Skin of body (tissue), 2 donors: ENCODE data around the gene GTPBP2. TPM values are rescaled to one million over a fixed set of nuclear protein-coding genes. Genes with fewer than 3 reads are reported as not detected.
"Not testable (repeated sequence)": the region's sequence is repeated elsewhere in the genome, so short reads cannot be mapped to it uniquely, and the experiment has no call there.

Experiments
- DNase-seq: peaks from one replicate; lab custom pipeline; 2025; lab: John Stamatoyannopoulos, UW
- total RNA-seq: library from RNA; depleted of rRNA; stranded (reverse); fragments of >200 nt; gene quantifications from one replicate; pipeline ENCODE4 v1.2.3, GENCODE V29; 2014

Gene GTPBP2
- total RNA-seq, result 34.8 TPM

DNA sequence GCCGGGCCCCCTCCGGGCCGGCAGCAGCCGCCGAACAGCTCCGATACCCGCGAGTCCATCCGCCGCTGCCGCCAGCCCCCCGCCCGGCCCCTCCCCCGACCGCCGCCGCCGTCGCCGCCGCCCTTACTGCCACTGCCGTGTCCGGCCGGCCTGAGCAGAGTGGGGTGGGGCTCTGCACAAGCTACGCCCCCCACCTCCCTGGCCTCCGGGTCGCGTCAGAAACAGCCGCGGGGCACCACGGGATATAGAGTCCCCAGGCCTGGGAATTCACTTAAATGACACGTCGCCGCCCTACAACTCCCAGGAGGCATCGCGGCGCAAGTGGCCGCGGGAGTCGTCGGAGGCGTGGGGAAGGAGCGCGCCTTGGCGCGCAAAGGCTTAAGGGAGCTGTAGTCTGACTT lies at the start of gene GTPBP2:
GTPBP2 (minus strand) TSS at position 161 of the 401 bp plus-strand sequence; CDS start at position 59, 102 bp downstream.
- peak; percentile 99 for DNase-seq

- DNase-seq, result no peak
Observed at GRCh38 chr6:43678341-43678740, 49.3 kb upstream of the GTPBP2 start.

DNA sequence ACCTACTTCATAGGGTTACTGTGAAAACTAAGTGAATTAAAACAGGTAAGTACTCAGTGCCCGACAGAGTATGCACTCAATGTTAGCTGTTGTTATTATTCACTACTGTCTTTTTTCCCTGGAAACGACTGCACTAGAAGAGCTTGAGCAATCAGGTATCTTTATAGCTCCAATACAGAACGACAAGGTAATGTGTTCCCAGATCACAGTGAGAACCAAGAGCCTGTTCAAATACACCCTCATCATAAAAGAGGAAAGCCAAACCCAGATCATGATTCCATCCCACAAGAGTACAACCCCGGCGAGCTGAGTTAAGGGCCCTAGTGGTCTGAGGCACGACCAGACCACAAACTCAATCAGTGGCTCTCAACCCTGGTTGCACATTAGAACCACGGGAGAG lies 48.7 kb upstream of the GTPBP2 start:
- DNase-seq, result no peak

- no peak for DNase-seq
Observed at GRCh38 chr6:43676962-43677606, 48.0 kb upstream of the GTPBP2 start.

GRCh38 chr6:43674921-43675320 lies 45.9 kb upstream of the GTPBP2 start:
- DNase-seq, result no peak

- DNase-seq, result no peak
Observed at GRCh38 chr6:43674291-43674690, 45.2 kb upstream of the GTPBP2 start.

DNA sequence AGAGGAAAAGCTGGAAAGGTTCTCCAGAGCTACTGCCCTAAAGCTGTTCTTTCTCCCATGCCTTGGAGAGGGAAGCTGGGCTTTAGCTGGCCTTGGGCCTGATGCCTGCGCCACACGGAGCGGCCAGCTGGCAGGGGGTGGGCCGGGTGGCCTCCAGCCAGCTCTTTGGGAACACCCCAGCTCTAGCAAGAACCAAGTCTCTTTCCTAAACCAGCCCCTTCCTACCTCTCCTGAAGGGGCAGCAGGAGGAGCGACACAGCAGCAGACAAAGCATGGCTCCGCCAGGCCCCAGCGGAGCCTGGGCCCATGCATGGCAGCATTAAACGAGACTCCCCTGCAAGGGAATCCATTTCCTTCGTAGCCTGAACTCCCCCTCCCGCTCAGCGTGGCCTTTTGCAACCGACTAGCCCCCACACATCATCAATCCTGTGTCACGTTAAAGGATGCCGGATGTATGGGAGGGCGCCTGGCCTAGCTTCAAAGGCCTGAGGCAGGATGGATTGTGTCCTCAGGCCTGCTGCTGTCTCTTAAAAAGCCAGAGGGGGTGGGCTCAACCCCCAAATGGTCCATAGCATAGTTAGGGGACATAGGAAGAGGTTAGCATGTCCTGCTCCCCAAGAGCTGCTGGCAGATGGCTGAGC lies 44.5 kb upstream of the GTPBP2 start:
- no peak for DNase-seq

DNA sequence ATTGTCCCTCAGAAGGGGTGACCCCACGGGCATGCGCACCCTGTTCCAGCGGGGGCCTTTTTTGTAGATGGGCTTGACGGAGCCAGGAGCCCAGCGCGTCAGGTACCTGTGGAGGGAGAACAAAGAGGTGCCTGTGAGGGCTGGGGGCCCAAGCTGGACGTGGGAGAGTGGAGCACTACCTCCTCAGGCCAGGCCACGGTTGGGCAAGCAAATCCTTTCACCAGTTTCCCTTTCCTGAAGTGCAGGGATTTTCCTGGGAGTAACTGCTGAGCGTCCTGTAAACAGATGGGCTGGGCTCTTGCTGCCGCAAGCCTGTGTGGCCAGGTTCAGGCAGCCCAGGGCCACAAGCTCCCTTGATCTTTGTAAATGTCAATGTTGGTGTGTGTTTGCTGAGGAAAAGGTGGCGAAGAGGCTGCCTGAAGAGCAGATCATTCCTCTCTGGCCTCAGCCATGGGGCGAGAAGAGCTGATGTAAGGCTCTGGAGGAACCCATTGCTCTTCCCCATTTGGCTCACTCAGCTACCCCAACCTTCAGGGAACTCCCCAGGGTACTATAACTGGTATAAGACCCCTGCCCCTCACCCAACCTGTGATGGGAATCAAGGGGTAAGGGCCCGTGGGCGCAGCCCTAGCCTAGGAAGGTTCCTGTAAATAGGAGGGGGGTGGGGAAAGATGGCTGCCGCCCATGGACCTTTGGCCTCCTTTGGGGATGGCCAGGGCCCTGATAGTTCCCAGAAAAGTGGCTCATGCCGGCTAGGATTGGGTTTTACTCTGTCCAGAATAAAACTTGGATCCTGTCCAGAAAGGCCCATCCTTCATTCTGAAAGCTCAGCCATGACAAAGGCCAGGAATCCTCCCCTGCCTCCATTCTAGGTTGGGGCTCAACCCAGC lies 43.0 kb upstream of the GTPBP2 start:
- DNase-seq, result no peak

GRCh38 chr6:43671011-43671800 lies 42.1 kb upstream of the GTPBP2 start:
- DNase-seq, result no peak

GRCh38 chr6:43670623-43670986 lies 41.5 kb upstream of the GTPBP2 start:
- no peak for DNase-seq

- no peak for DNase-seq
Observed at GRCh38 chr6:43669922-43670622, 41.0 kb upstream of the GTPBP2 start.

- DNase-seq, result peak; percentile 55
Observed at GRCh38 chr6:43669050-43669921, 40.2 kb upstream of the GTPBP2 start.

- no peak for DNase-seq
Observed at GRCh38 chr6:43668151-43669028, 39.3 kb upstream of the GTPBP2 start.

DNA sequence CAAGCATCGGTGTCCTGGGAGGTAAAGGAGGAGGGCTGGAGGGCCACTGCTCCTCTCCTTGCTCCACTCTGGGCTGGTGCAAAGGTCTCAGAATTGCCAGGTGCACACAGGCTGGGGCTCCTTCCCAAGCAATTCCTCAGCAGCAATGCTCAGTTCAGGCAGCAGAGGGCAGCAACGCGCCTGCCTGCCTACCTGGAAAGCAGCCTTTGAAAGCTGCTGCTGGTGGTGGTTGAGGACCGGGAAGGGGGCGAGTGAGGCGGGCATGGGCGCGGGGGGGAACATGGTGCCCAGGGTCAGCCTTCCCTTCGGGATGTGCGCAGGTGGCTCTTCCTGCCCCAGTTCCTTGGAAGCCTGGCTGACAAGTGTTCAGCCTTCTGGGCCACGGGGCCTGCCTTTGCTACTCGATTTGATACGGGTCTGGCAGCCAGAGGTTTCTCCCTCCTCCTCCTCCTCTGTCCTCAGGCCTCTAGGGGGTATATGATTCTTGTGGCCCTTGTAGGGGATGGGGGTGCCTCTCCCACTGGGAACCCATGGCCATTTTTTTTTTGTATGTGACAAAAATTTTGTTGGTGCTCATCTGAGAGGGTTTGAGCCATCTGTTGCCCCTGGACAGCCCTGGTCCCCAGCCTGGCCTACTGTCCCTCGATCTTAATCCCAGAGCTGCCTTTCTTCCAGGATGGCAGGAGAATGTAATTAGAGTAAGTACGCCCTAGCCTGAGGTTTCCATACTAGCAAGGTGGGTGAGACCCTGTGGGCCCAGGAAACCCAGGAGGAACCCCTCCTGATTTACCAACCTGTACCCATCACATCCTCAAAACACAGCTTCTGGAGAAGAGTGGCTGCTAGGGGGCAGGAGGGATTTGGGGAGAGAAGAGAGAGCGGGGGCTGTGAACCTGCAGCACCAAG lies 38.4 kb upstream of the GTPBP2 start:
- peak; percentile 32 for DNase-seq

DNA sequence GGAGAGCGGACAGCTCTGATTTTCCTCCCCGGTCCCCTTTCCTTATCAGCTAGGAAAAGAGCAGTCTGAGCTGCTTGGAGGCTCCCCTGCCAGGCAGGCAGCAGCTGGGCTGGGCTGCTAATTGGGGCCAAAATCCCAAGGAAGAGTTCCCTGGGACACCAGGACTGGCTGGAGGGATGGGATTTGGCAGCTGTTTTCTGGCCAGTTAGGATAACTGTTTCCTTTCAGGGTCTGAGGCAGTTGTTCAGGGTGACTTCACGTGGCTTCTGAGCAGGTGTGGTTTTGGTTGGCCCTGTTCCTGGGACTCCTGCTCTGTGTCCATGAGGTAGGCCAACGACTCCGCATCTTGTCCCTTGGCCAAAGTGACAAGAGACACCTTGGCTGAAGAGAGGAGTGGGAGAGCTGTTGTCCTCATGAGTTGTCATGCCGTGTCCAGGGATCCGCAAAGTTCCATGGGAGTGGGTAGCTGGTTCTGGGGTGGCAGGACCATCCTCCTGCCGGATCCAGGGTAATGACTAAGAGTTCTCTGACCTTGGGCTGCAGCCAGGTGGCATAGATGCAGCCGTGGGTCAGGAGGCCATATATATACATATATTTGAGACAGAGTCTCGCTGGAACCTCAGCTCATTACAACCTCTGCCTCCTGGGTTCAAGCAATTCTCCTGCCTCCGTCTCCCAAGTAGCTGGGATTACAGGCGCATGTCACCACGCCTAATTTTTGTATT lies 37.3 kb upstream of the GTPBP2 start:
- no peak for DNase-seq

DNA sequence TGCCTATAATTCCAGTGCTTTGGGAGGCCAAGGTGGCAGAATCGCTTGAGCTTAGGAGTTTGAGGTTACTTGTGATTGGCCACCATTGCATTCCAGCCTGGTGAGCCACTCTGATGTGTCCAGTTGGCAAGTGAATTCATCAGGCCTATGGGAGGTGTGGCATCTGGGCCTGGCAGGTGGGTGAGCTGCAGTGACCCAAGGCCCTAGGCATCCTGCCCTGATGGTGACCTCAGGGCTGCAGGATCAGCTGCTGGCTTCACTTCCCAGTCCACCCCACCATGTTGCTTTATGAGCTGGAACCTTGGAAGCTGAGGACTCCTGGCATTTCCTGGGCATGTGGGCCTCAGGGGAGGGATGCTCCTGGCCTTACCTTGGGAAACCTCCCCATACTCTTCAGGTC lies 36.3 kb upstream of the GTPBP2 start:
- DNase-seq, result no peak

GRCh38 chr6:43662948-43663347 lies 33.9 kb upstream of the GTPBP2 start:
- DNase-seq, result not testable (repeated sequence)
